Activated CD4-positive, alpha-beta T cell treated with anti-CD3 and anti-CD28 coated beads, Interleukin-2, amount 10 ng/mL, durations not matched to agents 7 days and 5 days (primary cell): ENCODE results near the gene MYRF. TPM values are rescaled to one million over a fixed set of nuclear protein-coding genes. Genes with fewer than 3 reads are reported as not detected.

Experiments used
- CTCF ChIA-PET: fragments of 350-600 bp; sonication (Branson Sonifier 250); formaldehyde crosslinking; loops from one replicate; lab custom pipeline; 2021; ENCODE audit warnings: antibody characterized with exemption; lab: Charles Lee
- POLR2A ChIA-PET: fragments of 350-600 bp; sonication (Branson Sonifier 250); formaldehyde crosslinking; loops from one replicate; lab custom pipeline; 2021; ENCODE audit warnings: antibody characterized with exemption; lab: Charles Lee
- DNase-seq: peaks from one replicate; pipeline ENCODE4 v3.0.0-alpha.2; 2020
- H3K27ac Mint-ChIP-seq: one replicate; pipeline ENCODE4 v1.8.0; 2021; ENCODE audit warnings: mild to moderate bottlenecking, moderate library complexity, mixed read lengths
- H3K27me3 Mint-ChIP-seq: one replicate; pipeline ENCODE4 v1.8.0; 2021; ENCODE audit warnings: mixed read lengths
- H3K36me3 Mint-ChIP-seq: one replicate; pipeline ENCODE4 v1.8.0; 2021; ENCODE audit warnings: low read depth, mixed read lengths
- H3K4me1 Mint-ChIP-seq: one replicate; pipeline ENCODE4 v1.8.0; 2021; ENCODE audit warnings: mixed read lengths
- H3K4me3 Mint-ChIP-seq: one replicate; pipeline ENCODE4 v1.8.0; 2021; ENCODE audit warnings: mild to moderate bottlenecking, moderate library complexity, mixed read lengths
- H3K9me3 Mint-ChIP-seq: one replicate; pipeline ENCODE4 v1.8.0; 2021; ENCODE audit warnings: mixed read lengths
- total RNA-seq, 2 experiments: library from RNA; stranded (reverse); gene quantifications; one replicate each; pipeline ENCODE4 v1.2.3, GENCODE V29; 2021

The MYRF gene
- total RNA-seq, 2 experiments from 2014 or later = 1.1 to 1.2 TPM

DNA sequence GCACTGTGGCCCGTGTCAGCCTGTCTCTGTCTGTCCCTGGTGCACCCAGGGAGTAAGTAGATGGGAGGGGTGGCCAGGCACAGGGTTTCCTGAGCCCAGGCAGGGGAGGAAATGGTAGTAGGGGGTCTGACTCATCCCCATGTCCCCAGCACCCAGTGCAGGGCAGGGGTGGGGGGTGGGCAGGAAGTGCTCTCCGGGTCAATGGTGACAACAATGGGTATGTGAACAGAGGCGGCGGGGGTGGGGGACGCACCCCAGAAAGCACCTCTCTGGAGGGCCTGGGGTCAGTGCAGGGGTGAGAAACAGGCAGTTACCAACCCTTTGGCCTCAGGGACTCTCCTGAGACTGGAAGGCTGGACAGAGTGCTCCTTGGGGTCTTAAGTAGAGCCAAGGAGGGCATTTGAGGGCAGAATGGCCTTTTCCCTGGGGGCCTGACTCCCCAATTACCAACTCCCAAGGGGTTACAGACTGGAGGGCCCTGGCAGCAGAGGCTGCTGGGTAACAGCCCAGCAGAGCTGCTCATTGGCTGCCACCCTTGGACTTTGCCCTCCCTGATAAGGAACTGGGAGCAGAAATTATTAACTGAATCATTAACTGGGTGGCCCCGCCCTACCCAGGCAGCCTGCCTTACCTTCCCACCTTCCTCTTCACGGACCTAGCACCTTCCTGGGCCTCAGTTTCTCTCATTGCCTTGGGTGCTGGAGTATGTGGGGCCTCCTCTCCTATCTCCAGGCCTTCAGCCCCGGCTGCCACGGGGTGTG, 4.2 kb downstream of the MYRF start:
- Mint-ChIP-seq H3K27ac (peak overlapping the region; percentile 54), H3K4me3 (no peak overlapping the region), H3K36me3 (no peaks in the 10 kb centered on the region), H3K27me3 (peaks cover 16% of the 10 kb centered on the region), H3K4me1 (peaks cover 25% of the 10 kb centered on the region), H3K9me3 (no peaks in the 10 kb centered on the region)
- DNase-seq = no peak
- POLR2A ChIA-PET = no interaction called here
- CTCF ChIA-PET = interaction anchor here (0.7 to 1.4 kb wide), 3 partner anchors 19 to 285 kb away, joined by 3 to 4 read pairs (median 3); no protein-coding TSS in a partner anchor

- Mint-ChIP-seq H3K27ac (no peak overlapping the region), H3K4me3 (no peak overlapping the region), H3K27me3 (peaks cover 11% of the 10 kb centered on the region), H3K4me1 (peaks cover 21% of the 10 kb centered on the region), H3K9me3 (no peaks in the 10 kb centered on the region), H3K36me3 (no peaks in the 10 kb centered on the region)
- ChIA-PET POLR2A (no interaction called here), CTCF (interaction anchor here (0.9 kb wide), 1 partner anchor 24 kb away, joined by 3 read pairs; no protein-coding TSS in a partner anchor)
- no peak for DNase-seq
Observed at GRCh38 chr11:61757213-61757862, 4.9 kb downstream of the MYRF start.

GRCh38 chr11:61760946-61761345, 8.5 kb downstream of the MYRF start:
- Mint-ChIP-seq H3K9me3 (no peaks in the 10 kb centered on the region), H3K27ac (no peak overlapping the region), H3K36me3 (no peaks in the 10 kb centered on the region), H3K4me3 (no peak overlapping the region), H3K4me1 (peaks cover 9% of the 10 kb centered on the region), H3K27me3 (no peaks in the 10 kb centered on the region)
- DNase-seq = no peak
- ChIA-PET CTCF (interaction anchor here (1.3 kb wide), 2 partner anchors 11 to 13 kb away, joined by 3 to 5 read pairs; no protein-coding TSS in a partner anchor), POLR2A (no interaction called here)

DNA sequence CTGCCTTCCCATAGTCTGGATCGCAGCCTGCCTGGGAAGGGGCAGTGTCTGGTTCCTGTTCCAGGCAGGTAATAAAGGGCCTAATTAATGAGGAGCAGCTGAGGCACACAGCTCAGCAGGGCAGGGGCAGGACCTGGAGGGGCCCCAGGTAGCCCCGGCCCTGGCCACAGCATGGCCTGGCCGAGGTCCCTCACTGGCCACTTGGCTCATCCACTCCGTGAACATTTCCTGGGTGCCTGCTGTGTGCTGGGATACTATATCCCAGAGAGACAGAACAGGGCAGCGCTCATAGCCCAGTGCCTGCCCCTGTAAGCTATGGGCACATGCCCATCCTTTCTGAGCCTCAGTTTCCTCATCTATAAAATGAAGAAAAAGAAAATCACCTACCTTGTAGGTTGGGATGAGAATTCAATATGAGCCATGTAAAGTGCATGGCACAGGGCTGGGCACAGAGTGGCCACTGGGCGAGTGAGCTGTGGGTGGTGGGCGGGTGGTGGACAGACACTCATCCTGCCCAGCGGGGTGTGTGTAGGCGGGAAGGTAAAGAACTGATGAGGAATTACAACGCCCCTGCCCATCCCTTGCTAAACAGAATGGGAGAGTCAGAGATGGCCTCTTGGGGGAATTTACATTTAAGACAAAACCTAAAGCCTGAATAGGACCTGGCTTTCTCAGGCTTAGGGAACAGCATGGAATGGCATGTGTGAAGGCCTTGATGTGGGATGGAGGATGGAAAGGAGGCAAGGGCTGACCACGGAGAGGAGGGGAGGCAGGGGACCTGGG, 9.2 kb downstream of the MYRF start:
- peaks cover 2% of the 10 kb centered on the region for H3K4me1 Mint-ChIP-seq
- CTCF ChIA-PET = interaction anchor here (1.3 kb wide), 2 partner anchors 11 to 14 kb away, joined by 3 to 5 read pairs; no protein-coding TSS in a partner anchor

DNA sequence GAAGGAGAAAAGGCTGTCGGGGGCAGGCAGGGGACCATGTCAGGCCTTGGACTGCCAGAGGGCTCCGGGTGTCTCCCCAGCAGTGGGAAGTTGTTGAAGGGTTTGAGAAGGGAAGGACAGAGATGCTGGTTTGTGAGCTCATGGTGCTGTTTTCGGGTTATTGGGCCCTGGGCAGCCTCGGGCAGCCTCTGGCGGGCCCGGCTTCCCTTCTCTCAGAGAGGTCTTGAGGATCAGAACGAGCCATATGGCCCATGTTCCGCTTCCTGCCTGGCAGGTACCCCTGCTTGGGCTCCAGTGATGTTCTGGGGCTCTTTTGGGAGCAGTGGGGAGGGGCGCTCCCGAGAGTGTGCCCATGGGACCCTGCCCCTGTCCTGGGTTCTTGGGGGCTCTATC, 9.8 kb downstream of the MYRF start:
- no peak overlapping the region for H3K4me3 Mint-ChIP-seq
- H3K27ac Mint-ChIP-seq = no peak overlapping the region
- no peaks in the 10 kb centered on the region for H3K27me3 Mint-ChIP-seq
- H3K36me3 Mint-ChIP-seq = no peaks in the 10 kb centered on the region
- no peak for DNase-seq
- H3K9me3 Mint-ChIP-seq = no peaks in the 10 kb centered on the region
- no peaks in the 10 kb centered on the region for H3K4me1 Mint-ChIP-seq
- ChIA-PET CTCF (interaction anchor here (1.3 kb wide), 1 partner anchor 15 kb away, joined by 5 read pairs; no protein-coding TSS in a partner anchor), POLR2A (no interaction called here)

More for the DNA sequence above, 9.2 kb downstream of the MYRF start:
- Mint-ChIP-seq H3K9me3 (no peaks in the 10 kb centered on the region), H3K36me3 (no peaks in the 10 kb centered on the region), H3K27me3 (no peaks in the 10 kb centered on the region), H3K27ac (no peak overlapping the region), H3K4me3 (no peak overlapping the region)
- POLR2A ChIA-PET = no interaction called here
- DNase-seq = no peak

DNA sequence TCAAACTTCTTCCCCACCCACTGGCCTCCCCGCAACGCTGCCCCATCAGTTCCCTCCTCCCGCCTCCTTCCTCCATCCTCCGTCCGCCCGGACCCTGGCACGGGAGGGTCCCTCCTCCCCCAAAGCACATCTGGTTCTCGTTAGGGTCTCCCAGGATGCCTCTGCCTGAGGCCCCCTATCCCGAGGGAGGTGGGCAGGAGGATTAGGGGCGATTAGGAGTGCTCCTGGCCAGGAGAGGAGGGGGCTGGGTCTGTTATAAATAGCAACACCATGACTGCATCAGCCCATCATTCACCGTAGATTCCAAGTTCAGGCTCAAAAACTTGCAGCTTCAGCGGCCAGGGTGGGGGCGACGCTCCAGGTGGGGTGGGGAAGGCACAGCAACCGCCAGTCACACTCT, 10.4 kb downstream of the MYRF start:
- ChIA-PET CTCF (interaction anchor here (0.5 kb wide), 1 partner anchor 243 kb away, joined by 3 read pairs; no protein-coding TSS in a partner anchor), POLR2A (no interaction called here)
- no peak for DNase-seq
- no peak overlapping the region for H3K4me3 Mint-ChIP-seq
- H3K36me3 Mint-ChIP-seq = no peaks in the 10 kb centered on the region
- H3K9me3 Mint-ChIP-seq = no peaks in the 10 kb centered on the region
- no peaks in the 10 kb centered on the region for H3K27me3 Mint-ChIP-seq
- no peak overlapping the region for H3K27ac Mint-ChIP-seq
- H3K4me1 Mint-ChIP-seq = no peaks in the 10 kb centered on the region

DNA sequence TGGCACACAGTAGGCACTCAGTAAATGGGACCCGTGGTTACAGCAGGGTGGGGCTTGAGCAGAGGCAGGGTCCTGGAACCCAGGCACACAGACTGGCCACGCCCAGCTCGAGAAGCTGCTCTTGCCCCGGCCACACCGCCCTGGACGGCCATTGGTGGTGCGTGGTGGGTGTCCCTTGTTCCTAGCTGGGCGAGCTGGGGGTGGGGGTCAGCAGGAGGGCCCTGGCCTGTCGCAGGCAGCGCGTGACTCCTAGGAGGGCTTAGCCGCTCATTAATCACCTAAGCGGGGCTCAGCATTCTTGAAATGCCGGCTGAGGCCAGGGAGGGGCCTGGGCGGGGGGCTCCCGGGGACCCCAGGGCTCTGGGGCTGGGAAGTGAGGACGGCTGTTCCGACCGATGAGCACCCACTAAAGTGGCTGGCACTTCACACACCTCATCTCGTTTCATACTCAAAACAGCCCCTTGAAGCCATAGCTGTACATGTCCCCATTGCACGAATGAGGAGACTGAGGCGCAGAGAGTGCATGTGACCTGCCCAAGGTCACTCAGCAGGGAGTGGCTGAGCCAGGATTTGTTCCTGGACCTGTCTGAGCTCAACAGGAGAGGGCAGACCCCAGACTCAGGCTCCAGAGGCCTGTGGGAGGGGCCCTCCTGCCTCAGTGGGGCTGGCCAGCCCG, 11.6 kb downstream of the MYRF start:
- POLR2A ChIA-PET = no interaction called here

GRCh38 chr11:61764606-61765260, 12.3 kb downstream of the MYRF start:
- Mint-ChIP-seq H3K27ac (no peak overlapping the region), H3K27me3 (no peaks in the 10 kb centered on the region), H3K9me3 (no peaks in the 10 kb centered on the region), H3K4me3 (no peak overlapping the region), H3K36me3 (no peaks in the 10 kb centered on the region), H3K4me1 (no peaks in the 10 kb centered on the region)
- DNase-seq = no peak
- ChIA-PET CTCF (interaction anchor here (1.0 to 1.2 kb wide), 2 partner anchors 12 to 17 kb away, joined by 3 to 5 read pairs; no protein-coding TSS in a partner anchor), POLR2A (no interaction called here)

More for the DNA sequence above, 11.6 kb downstream of the MYRF start:
- no peaks in the 10 kb centered on the region for H3K27me3 Mint-ChIP-seq
- H3K4me1 Mint-ChIP-seq = no peaks in the 10 kb centered on the region
- H3K4me3 Mint-ChIP-seq = no peak overlapping the region
- no peak for DNase-seq
- no peaks in the 10 kb centered on the region for H3K36me3 Mint-ChIP-seq
- CTCF ChIA-PET = interaction anchor here (1.0 to 1.1 kb wide), 2 partner anchors 16 to 23 kb away, joined by 3 to 6 read pairs; no protein-coding TSS in a partner anchor
- H3K27ac Mint-ChIP-seq = no peak overlapping the region
- H3K9me3 Mint-ChIP-seq = no peaks in the 10 kb centered on the region

- CTCF ChIA-PET = interaction anchor here (0.5 to 1.7 kb wide), 3 partner anchors 13 to 32 kb away, joined by 4 to 5 read pairs (median 5); no protein-coding TSS in a partner anchor
- Mint-ChIP-seq H3K36me3 (no peaks in the 10 kb centered on the region), H3K27me3 (no peaks in the 10 kb centered on the region), H3K9me3 (no peaks in the 10 kb centered on the region), H3K4me1 (peaks cover under 1% of the 10 kb centered on the region), H3K4me3 (no peak overlapping the region), H3K27ac (no peak overlapping the region)
- DNase-seq = no peak
- POLR2A ChIA-PET = no interaction called here
Observed at GRCh38 chr11:61765550-61766253, 13.3 kb downstream of the MYRF start.

GRCh38 chr11:61766353-61766841, 14.0 kb downstream of the MYRF start:
- POLR2A ChIA-PET = no interaction called here
- no peak overlapping the region for H3K27ac Mint-ChIP-seq
- no peak for DNase-seq
- peaks cover 7% of the 10 kb centered on the region for H3K4me1 Mint-ChIP-seq
- no peak overlapping the region for H3K4me3 Mint-ChIP-seq
- H3K27me3 Mint-ChIP-seq = no peaks in the 10 kb centered on the region
- CTCF ChIA-PET = interaction anchor here (0.5 to 1.7 kb wide), 2 partner anchors 19 to 31 kb away, joined by 4 to 5 read pairs; no protein-coding TSS in a partner anchor
- H3K9me3 Mint-ChIP-seq = no peaks in the 10 kb centered on the region
- no peaks in the 10 kb centered on the region for H3K36me3 Mint-ChIP-seq
